ENCODE measurements around the gene BFSP1.

The BFSP1 gene

DNA sequence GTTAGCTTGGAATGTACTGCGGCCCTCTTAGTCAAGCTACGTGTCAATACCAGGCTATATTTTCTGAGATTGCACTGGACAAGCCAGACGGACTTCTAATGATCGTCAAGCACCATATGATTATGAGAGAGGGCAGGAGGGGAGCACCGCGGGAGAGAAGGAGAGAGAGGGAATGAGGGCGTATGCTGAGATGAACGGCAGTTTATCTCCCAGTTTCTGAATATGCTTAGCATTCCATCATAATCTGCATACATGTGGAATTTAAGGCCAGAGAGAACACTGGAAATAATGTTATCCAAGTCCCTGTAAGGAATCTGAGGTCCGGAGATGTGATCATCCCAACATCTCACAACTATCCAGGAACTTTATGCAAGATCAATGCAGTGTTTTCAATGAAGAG, 60.2 kb downstream of the BFSP1 start:
- no CpG with 5 or more reads among the region's 9 CpGs for WGBS (ENCODE audit: extremely low coverage, insufficient coverage, insufficient read length)
- H3K9ac ChIP-seq (ENCODE audit: low read length), result no peak overlapping the region
- H2AFZ ChIP-seq (ENCODE audit: insufficient read depth, low read length, poor library complexity), result no peak overlapping the region
- no peaks in the 10 kb centered on the region for H3K79me2 ChIP-seq (ENCODE audit: control insufficient read depth, insufficient read depth, low read length, poor library complexity)
- DNase-seq, result no peak
- H3K4me2 ChIP-seq (ENCODE audit: low read length), result no peak overlapping the region
- no peak overlapping the region for H4K8ac ChIP-seq (ENCODE audit: low read depth, low read length)
- no peaks in the 10 kb centered on the region for H3K79me1 ChIP-seq (ENCODE audit: low read length)
- no peak overlapping the region for H3K4me3 ChIP-seq (ENCODE audit: low read depth, low read length)
- no peaks in the 10 kb centered on the region for H3K36me3 ChIP-seq (ENCODE audit: control insufficient read depth in 1 of 2, insufficient read depth in 2 of 2, low read length in 2 of 2)
- no peak overlapping the region for H3K23ac ChIP-seq (ENCODE audit: low read length)
- no peak overlapping the region for H3K14ac ChIP-seq (ENCODE audit: low read length)
- no peak overlapping the region for H2BK12ac ChIP-seq (ENCODE audit: low read length)
- no peak overlapping the region for H4K91ac ChIP-seq (ENCODE audit: low read depth, low read length)
- no peak overlapping the region for H2BK5ac ChIP-seq (ENCODE audit: low read depth, low read length, poor library complexity)
- H2AK5ac ChIP-seq (ENCODE audit: low read length), result no peak overlapping the region
- H3K9me3 ChIP-seq (ENCODE audit: insufficient read depth, low read depth, low read length), result peaks cover 3% of the 10 kb centered on the region
- no peak overlapping the region for H3K18ac ChIP-seq (ENCODE audit: low read length)
- H3K27ac ChIP-seq (ENCODE audit: low read depth, low read length), result no peak overlapping the region
- H3K27me3 ChIP-seq (ENCODE audit: insufficient read depth, low read length), result no peaks in the 10 kb centered on the region
- no peak overlapping the region for H4K12ac ChIP-seq (ENCODE audit: low read depth, low read length)
- no peak overlapping the region for H2BK120ac ChIP-seq (ENCODE audit: insufficient read depth, low read length, poor library complexity)
- H3K4ac ChIP-seq (ENCODE audit: low read depth, low read length), result no peak overlapping the region
- no peaks in the 10 kb centered on the region for H3K4me1 ChIP-seq (ENCODE audit: control insufficient read depth in 1 of 2, insufficient read depth in 2 of 2, low read length in 2 of 2)

- peaks cover 3% of the 10 kb centered on the region for H3K9me3 ChIP-seq (ENCODE audit: insufficient read depth, low read depth, low read length)
- H3K79me1 ChIP-seq (ENCODE audit: low read length), result no peaks in the 10 kb centered on the region
- no peak overlapping the region for H3K23ac ChIP-seq (ENCODE audit: low read length)
- H2BK5ac ChIP-seq (ENCODE audit: low read depth, low read length, poor library complexity), result no peak overlapping the region
- no peaks in the 10 kb centered on the region for H3K36me3 ChIP-seq (ENCODE audit: control insufficient read depth in 1 of 2, insufficient read depth in 2 of 2, low read length in 2 of 2)
- no CpG with 5 or more reads among the region's 5 CpGs for WGBS (ENCODE audit: extremely low coverage, insufficient coverage, insufficient read length)
- H3K9ac ChIP-seq (ENCODE audit: low read length), result no peak overlapping the region
- H3K4me3 ChIP-seq (ENCODE audit: low read depth, low read length), result no peak overlapping the region
- no peak overlapping the region for H3K4ac ChIP-seq (ENCODE audit: low read depth, low read length)
- H2BK12ac ChIP-seq (ENCODE audit: low read length), result no peak overlapping the region
- H4K12ac ChIP-seq (ENCODE audit: low read depth, low read length), result no peak overlapping the region
- DNase-seq, result no peak
- H3K27ac ChIP-seq (ENCODE audit: low read depth, low read length), result no peak overlapping the region
- H2AK5ac ChIP-seq (ENCODE audit: low read length), result no peak overlapping the region
- no peak overlapping the region for H4K91ac ChIP-seq (ENCODE audit: low read depth, low read length)
- H3K4me1 ChIP-seq (ENCODE audit: control insufficient read depth in 1 of 2, insufficient read depth in 2 of 2, low read length in 2 of 2), result no peaks in the 10 kb centered on the region
- H3K4me2 ChIP-seq (ENCODE audit: low read length), result no peak overlapping the region
- no peak overlapping the region for H2AFZ ChIP-seq (ENCODE audit: insufficient read depth, low read length, poor library complexity)
- no peak overlapping the region for H3K14ac ChIP-seq (ENCODE audit: low read length)
- H3K27me3 ChIP-seq (ENCODE audit: insufficient read depth, low read length), result no peaks in the 10 kb centered on the region
- no peak overlapping the region for H3K18ac ChIP-seq (ENCODE audit: low read length)
- no peaks in the 10 kb centered on the region for H3K79me2 ChIP-seq (ENCODE audit: control insufficient read depth, insufficient read depth, low read length, poor library complexity)
- H2BK120ac ChIP-seq (ENCODE audit: insufficient read depth, low read length, poor library complexity), result no peak overlapping the region
- H4K8ac ChIP-seq (ENCODE audit: low read depth, low read length), result no peak overlapping the region
Observed at GRCh38 chr20:17470521-17470920, 60.7 kb downstream of the BFSP1 start.

DNA sequence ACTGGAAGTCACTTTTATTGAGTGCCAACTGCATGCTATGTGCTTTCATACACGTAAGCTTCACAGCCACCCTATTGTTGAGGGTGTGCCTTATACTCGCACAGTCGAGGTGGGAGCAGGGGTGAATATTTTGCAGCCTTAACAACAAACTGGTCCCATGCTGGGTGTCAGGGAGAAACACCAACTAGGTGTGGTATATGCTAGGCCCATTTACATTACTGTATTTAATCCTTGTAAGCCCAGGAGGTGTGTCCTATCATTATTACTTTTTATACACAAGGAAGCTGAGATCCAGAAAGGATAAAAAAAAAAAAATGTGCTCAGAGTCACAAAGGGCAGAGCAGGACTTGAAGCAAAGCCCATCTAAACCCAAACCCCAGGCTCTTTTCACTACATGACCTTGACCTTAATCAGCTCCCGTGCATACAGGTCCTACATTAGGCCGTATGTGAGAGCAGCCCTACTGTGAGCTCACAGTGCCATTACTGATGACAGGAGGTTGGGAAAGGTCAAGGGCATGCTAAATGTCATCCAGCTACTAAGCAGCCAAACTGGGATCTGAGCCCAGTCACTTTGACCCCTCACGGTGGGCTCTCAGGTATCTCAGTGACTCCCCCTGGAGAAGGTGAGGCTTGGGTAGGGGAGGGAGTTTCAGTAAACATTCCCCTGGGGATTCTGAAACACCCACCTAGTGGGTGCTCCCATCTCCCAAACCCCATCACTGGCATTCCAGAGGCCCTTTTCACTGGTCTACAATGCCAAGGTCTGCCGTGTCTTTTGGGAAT, 61.7 kb downstream of the BFSP1 start:
- no peak for DNase-seq
- Histone ChIP-seq H3K4ac (ENCODE audit: low read depth, low read length) (no peak overlapping the region), H4K8ac (ENCODE audit: low read depth, low read length) (no peak overlapping the region), H2AK5ac (ENCODE audit: low read length) (no peak overlapping the region), H3K27ac (ENCODE audit: low read depth, low read length) (no peak overlapping the region), H3K79me1 (ENCODE audit: low read length) (no peaks in the 10 kb centered on the region), H3K9ac (ENCODE audit: low read length) (no peak overlapping the region), H3K4me1 (ENCODE audit: control insufficient read depth in 1 of 2, insufficient read depth in 2 of 2, low read length in 2 of 2) (no peaks in the 10 kb centered on the region), H3K36me3 (ENCODE audit: control insufficient read depth in 1 of 2, insufficient read depth in 2 of 2, low read length in 2 of 2) (no peaks in the 10 kb centered on the region), H2BK12ac (ENCODE audit: low read length) (no peak overlapping the region), H4K91ac (ENCODE audit: low read depth, low read length) (no peak overlapping the region), H3K14ac (ENCODE audit: low read length) (no peak overlapping the region), H3K27me3 (ENCODE audit: insufficient read depth, low read length) (no peaks in the 10 kb centered on the region), H2BK120ac (ENCODE audit: insufficient read depth, low read length, poor library complexity) (no peak overlapping the region), H4K12ac (ENCODE audit: low read depth, low read length) (no peak overlapping the region), H3K79me2 (ENCODE audit: control insufficient read depth, insufficient read depth, low read length, poor library complexity) (no peaks in the 10 kb centered on the region), H3K4me2 (ENCODE audit: low read length) (no peak overlapping the region), H2BK5ac (ENCODE audit: low read depth, low read length, poor library complexity) (no peak overlapping the region), H3K9me3 (ENCODE audit: insufficient read depth, low read depth, low read length) (peaks cover 6% of the 10 kb centered on the region), H2AFZ (ENCODE audit: insufficient read depth, low read length, poor library complexity) (no peak overlapping the region), H3K23ac (ENCODE audit: low read length) (no peak overlapping the region), H3K18ac (ENCODE audit: low read length) (no peak overlapping the region), H3K4me3 (ENCODE audit: low read depth, low read length) (no peak overlapping the region)
- no CpG with 5 or more reads among the region's 7 CpGs for WGBS (ENCODE audit: extremely low coverage, insufficient coverage, insufficient read length)

DNA sequence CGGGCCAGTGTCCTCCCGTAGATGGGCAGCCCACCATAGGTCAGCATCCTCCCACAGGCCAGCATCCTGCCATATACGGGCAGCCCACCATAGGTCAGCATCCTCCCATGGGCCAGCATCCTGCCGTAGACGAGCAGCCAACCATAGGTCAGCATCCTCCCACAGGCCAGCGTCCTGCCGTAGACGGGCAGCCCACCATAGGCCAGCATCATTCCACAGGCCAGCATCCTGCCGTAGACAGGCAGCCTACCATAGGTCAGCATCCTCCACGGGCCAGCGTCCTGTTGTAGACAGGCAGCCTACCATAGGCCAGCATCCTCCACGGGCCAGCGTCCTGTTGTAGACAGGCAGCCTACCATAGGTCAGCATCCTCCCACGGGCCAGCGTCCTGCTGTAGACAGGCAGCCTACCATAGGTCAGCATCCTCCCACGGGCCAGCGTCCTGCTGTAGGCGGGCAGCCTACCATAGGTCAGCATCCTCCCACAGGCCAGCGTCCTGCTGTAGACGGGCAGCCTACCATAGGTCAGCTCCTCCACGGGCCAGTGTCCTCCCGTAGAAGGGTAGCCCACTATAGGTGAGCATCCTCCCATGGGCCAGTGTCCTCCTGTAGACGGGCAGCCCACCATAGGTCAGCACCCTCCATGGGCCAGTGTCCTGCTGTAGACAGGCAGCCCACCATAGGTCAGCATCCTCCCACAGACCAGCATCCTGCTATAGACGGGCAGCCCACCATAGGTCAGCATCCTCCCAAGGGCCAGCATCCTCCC, 62.9 kb downstream of the BFSP1 start:
- no peaks in the 10 kb centered on the region for H3K4me1 ChIP-seq (ENCODE audit: control insufficient read depth in 1 of 2, insufficient read depth in 2 of 2, low read length in 2 of 2)
- H3K18ac ChIP-seq (ENCODE audit: low read length), result no peak overlapping the region
- no peak overlapping the region for H2BK12ac ChIP-seq (ENCODE audit: low read length)
- no peak overlapping the region for H2BK5ac ChIP-seq (ENCODE audit: low read depth, low read length, poor library complexity)
- H4K12ac ChIP-seq (ENCODE audit: low read depth, low read length), result no peak overlapping the region
- H3K4me3 ChIP-seq (ENCODE audit: low read depth, low read length), result no peak overlapping the region
- H3K36me3 ChIP-seq (ENCODE audit: control insufficient read depth in 1 of 2, insufficient read depth in 2 of 2, low read length in 2 of 2), result no peaks in the 10 kb centered on the region
- peaks cover 6% of the 10 kb centered on the region for H3K9me3 ChIP-seq (ENCODE audit: insufficient read depth, low read depth, low read length)
- H3K4me2 ChIP-seq (ENCODE audit: low read length), result no peak overlapping the region
- H2BK120ac ChIP-seq (ENCODE audit: insufficient read depth, low read length, poor library complexity), result no peak overlapping the region
- H3K4ac ChIP-seq (ENCODE audit: low read depth, low read length), result no peak overlapping the region
- H2AK5ac ChIP-seq (ENCODE audit: low read length), result no peak overlapping the region
- H3K14ac ChIP-seq (ENCODE audit: low read length), result no peak overlapping the region
- no peak overlapping the region for H4K8ac ChIP-seq (ENCODE audit: low read depth, low read length)
- H3K27ac ChIP-seq (ENCODE audit: low read depth, low read length), result no peak overlapping the region
- no peak overlapping the region for H3K23ac ChIP-seq (ENCODE audit: low read length)
- no peak overlapping the region for H2AFZ ChIP-seq (ENCODE audit: insufficient read depth, low read length, poor library complexity)
- no peaks in the 10 kb centered on the region for H3K79me2 ChIP-seq (ENCODE audit: control insufficient read depth, insufficient read depth, low read length, poor library complexity)
- no peak overlapping the region for H3K9ac ChIP-seq (ENCODE audit: low read length)
- WGBS (ENCODE audit: extremely low coverage, insufficient coverage, insufficient read length), result no CpG with 5 or more reads among the region's 24 CpGs
- H3K79me1 ChIP-seq (ENCODE audit: low read length), result no peaks in the 10 kb centered on the region
- H3K27me3 ChIP-seq (ENCODE audit: insufficient read depth, low read length), result peaks cover 2% of the 10 kb centered on the region
- DNase-seq, result no peak
- no peak overlapping the region for H4K91ac ChIP-seq (ENCODE audit: low read depth, low read length)
